OCI-LY7 (cell line): ENCODE measurements around the gene CASQ2. TPM values are rescaled to one million over a fixed set of nuclear protein-coding genes. Genes with fewer than 3 reads are reported as not detected.

ENCODE experiments used
- BruUV-seq: library from RNA; stranded (reverse); fragments of 400-500 nt; replicated peaks from 2 replicates; lab custom pipeline; 2021; lab: Mats Ljungman, UMichigan
- CTCF ChIA-PET: fragments of 300-600 bp; sonication (Branson Sonifier 250); formaldehyde crosslinking; loops from one replicate; lab custom pipeline; 2022; ENCODE audit warnings: antibody characterized with exemption; ENCODE audit not compliant: unreplicated experiment; lab: Charles Lee
- POLR2A ChIA-PET: fragments of 300-600 bp; sonication (Branson Sonifier 250); formaldehyde crosslinking; loops from one replicate; lab custom pipeline; 2022; ENCODE audit warnings: antibody characterized with exemption; lab: Charles Lee
- DNase-seq: peaks from one replicate; pipeline ENCODE4 v3.0.0-alpha.2; 2015; ENCODE audit warnings: low spot score
- H2AFZ ChIP-seq: fragments of 200-600 bp; sonication (generic), shearing (Covaris generic); 2 replicates; pipeline ENCODE4 v1.6.1; 2014; ENCODE audit warnings: mild to moderate bottlenecking, antibody characterized with exemption, low read length, moderate library complexity
- H3K27ac ChIP-seq: fragments of 200-600 bp; sonication (generic); 2 replicates; pipeline ENCODE4 v1.5.1; 2014; ENCODE audit warnings: mixed run types, low read depth, mild to moderate bottlenecking, moderate library complexity, low read length, inconsistent platforms; ENCODE audit not compliant: poor library complexity, severe bottlenecking
- H3K36me3 ChIP-seq: fragments of 200-600 bp; sonication (generic); 2 replicates; pipeline ENCODE4 v1.6.1; 2014; ENCODE audit warnings: mild to moderate bottlenecking, antibody characterized with exemption, low read length, moderate library complexity, mixed read lengths; ENCODE audit not compliant: insufficient read depth
- H3K4me1 ChIP-seq: fragments of 200-600 bp; sonication (generic); 2 replicates; pipeline ENCODE4 v1.5.1; 2014; ENCODE audit warnings: mild to moderate bottlenecking, low read length; ENCODE audit not compliant: insufficient read depth, poor library complexity, severe bottlenecking
- H3K4me2 ChIP-seq: fragments of 200-600 bp; sonication (generic); 2 replicates; pipeline ENCODE4 v1.6.1; 2014; ENCODE audit warnings: mild to moderate bottlenecking, low read length
- H3K4me3 ChIP-seq: fragments of 200-600 bp; sonication (generic); 2 replicates; pipeline ENCODE4 v1.5.1; 2014; ENCODE audit warnings: mild to moderate bottlenecking, low read depth, low read length; ENCODE audit not compliant: poor library complexity, severe bottlenecking
- H3K79me2 ChIP-seq: fragments of 200-600 bp; sonication (generic); 2 replicates; pipeline ENCODE4 v1.6.1; 2016; ENCODE audit warnings: low read depth, mild to moderate bottlenecking, low read length, moderate library complexity, mixed read lengths; ENCODE audit not compliant: insufficient read depth
- H3K9me2 ChIP-seq: fragments of 200-600 bp; sonication (generic); 2 replicates; pipeline ENCODE4 v1.6.1; 2016; ENCODE audit warnings: mild to moderate bottlenecking, low read length, mixed read lengths; ENCODE audit not compliant: insufficient read depth
- H3K9me3 ChIP-seq: fragments of 200-600 bp; sonication (generic); 2 replicates; pipeline ENCODE4 v1.6.1; 2014; ENCODE audit warnings: mild to moderate bottlenecking, mixed run types, low read length, mixed read lengths
- H4K20me1 ChIP-seq: fragments of 200-600 bp; sonication (generic); 2 replicates; pipeline ENCODE4 v1.6.1; 2014; ENCODE audit warnings: mild to moderate bottlenecking, antibody characterized with exemption, low read length, moderate library complexity, mixed read lengths; ENCODE audit not compliant: insufficient read depth
- EZH2phosphoT487 ChIP-seq: fragments of 200-600 bp; sonication (generic); IDR thresholded peaks from 2 replicates; pipeline ENCODE4 v1.6.1; 2018; ENCODE audit warnings: low read depth, borderline replicate concordance, mild to moderate bottlenecking, mixed run types, antibody characterized with exemption, low read length, moderate library complexity, mixed read lengths
- intact Hi-C: fragments of 100-400 bp; cut with micrococcal nuclease; formaldehyde crosslinking; loops from one replicate; pipeline ENCODE4 v1.10.0; 2022; ENCODE audit not compliant: unreplicated experiment
- total RNA-seq, 2 experiments: library from RNA; depleted of rRNA in 1 of 2; stranded (reverse); fragments of >200 nt in 1 of 2; shearing (Covaris generic) in 1 of 2; gene quantifications; 2 replicates each; pipeline ENCODE4 v1.2.3, GENCODE V29; 2014 to 2022
- TF ChIP-seq, protein P1 (sequence below): fragments of 200-600 bp; sonication (generic); conservative IDR thresholded peaks from 2 replicates; pipeline ENCODE4 v1.5.1; 2014; ENCODE audit warnings: mild to moderate bottlenecking, antibody characterized with exemption, low read length, moderate library complexity, mixed read lengths

The CASQ2 gene
- total RNA-seq, 2 experiments from 2014 or later, result not detected

- Histone ChIP-seq H2AFZ (no peak overlapping the region), H3K27ac (no peak overlapping the region), H3K4me1 (no peaks in the 10 kb centered on the region), H3K4me3 (no peak overlapping the region), H3K9me3 (no peaks in the 10 kb centered on the region), H4K20me1 (no peaks in the 10 kb centered on the region), H3K9me2 (no peaks in the 10 kb centered on the region), H3K79me2 (no peaks in the 10 kb centered on the region), H3K4me2 (no peak overlapping the region), H3K36me3 (no peaks in the 10 kb centered on the region)
- no peak for TF ChIP-seq EZH2phosphoT487
- DNase-seq, result no peak
- intact Hi-C loops, result no loop called here
- POLR2A ChIA-PET, result interaction anchor here (1.2 kb wide), 1 partner anchor 10 kb away, joined by 3 read pairs; no protein-coding TSS in a partner anchor
- CTCF ChIA-PET, result no interaction called here
- no TSS peak for BruUV-seq
Observed at GRCh38 chr1:115762779-115763178, 5.7 kb downstream of the CASQ2 start.

- POLR2A ChIA-PET, result interaction anchor here (0.6 kb wide), 1 partner anchor 31 kb away, joined by 3 read pairs; no protein-coding TSS in a partner anchor
- no peaks in the 10 kb centered on the region for H3K9me3 ChIP-seq
- no peak overlapping the region for H2AFZ ChIP-seq
- CTCF ChIA-PET, result no interaction called here
- DNase-seq, result no peak
- no TSS peak for BruUV-seq
- H3K36me3 ChIP-seq, result no peaks in the 10 kb centered on the region
- no peak for TF ChIP-seq EZH2phosphoT487
- TF ChIP-seq, protein P1, sequence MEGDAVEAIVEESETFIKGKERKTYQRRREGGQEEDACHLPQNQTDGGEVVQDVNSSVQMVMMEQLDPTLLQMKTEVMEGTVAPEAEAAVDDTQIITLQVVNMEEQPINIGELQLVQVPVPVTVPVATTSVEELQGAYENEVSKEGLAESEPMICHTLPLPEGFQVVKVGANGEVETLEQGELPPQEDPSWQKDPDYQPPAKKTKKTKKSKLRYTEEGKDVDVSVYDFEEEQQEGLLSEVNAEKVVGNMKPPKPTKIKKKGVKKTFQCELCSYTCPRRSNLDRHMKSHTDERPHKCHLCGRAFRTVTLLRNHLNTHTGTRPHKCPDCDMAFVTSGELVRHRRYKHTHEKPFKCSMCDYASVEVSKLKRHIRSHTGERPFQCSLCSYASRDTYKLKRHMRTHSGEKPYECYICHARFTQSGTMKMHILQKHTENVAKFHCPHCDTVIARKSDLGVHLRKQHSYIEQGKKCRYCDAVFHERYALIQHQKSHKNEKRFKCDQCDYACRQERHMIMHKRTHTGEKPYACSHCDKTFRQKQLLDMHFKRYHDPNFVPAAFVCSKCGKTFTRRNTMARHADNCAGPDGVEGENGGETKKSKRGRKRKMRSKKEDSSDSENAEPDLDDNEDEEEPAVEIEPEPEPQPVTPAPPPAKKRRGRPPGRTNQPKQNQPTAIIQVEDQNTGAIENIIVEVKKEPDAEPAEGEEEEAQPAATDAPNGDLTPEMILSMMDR, result no peak
- H3K27ac ChIP-seq, result no peak overlapping the region
- H4K20me1 ChIP-seq, result no peaks in the 10 kb centered on the region
- no peaks in the 10 kb centered on the region for H3K4me1 ChIP-seq
- intact Hi-C loops, result no loop called here
- no peak overlapping the region for H3K4me2 ChIP-seq
- H3K79me2 ChIP-seq, result no peaks in the 10 kb centered on the region
- no peaks in the 10 kb centered on the region for H3K9me2 ChIP-seq
- H3K4me3 ChIP-seq, result no peak overlapping the region
Observed at GRCh38 chr1:115761601-115762302, 6.8 kb downstream of the CASQ2 start.

DNA sequence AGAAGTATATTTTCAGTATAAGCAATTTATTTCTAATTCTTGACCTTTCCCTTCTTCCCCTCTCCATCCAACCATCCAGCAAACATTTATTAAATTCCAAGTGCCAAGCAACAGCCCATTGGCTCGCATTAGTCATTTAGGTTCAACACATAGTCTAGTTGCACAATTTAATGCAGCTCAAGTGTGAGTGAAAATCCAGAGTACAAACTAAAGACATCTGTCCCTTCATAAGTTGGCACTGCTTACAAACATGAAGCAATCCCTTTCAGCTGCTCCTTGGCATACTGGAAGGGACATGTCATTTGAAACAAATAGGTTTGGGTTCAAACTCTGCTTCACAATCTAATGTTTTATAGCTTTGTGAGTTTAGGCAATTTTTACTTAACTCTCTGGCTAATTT, 10.7 kb downstream of the CASQ2 start:
- TF ChIP-seq, protein P1, result no peak
- TF ChIP-seq EZH2phosphoT487, result no peak
- Histone ChIP-seq H3K4me1 (no peaks in the 10 kb centered on the region), H4K20me1 (no peaks in the 10 kb centered on the region), H3K9me2 (no peaks in the 10 kb centered on the region), H3K27ac (no peak overlapping the region), H2AFZ (no peak overlapping the region), H3K79me2 (no peaks in the 10 kb centered on the region), H3K9me3 (no peaks in the 10 kb centered on the region), H3K4me2 (no peak overlapping the region), H3K36me3 (no peaks in the 10 kb centered on the region), H3K4me3 (no peak overlapping the region)
- ChIA-PET CTCF (no interaction called here), POLR2A (interaction anchor here (0.6 to 1.1 kb wide), 2 partner anchors 8 to 632 kb away, joined by 3 read pairs; no protein-coding TSS in a partner anchor)
- no TSS peak for BruUV-seq
- DNase-seq, result no peak
- intact Hi-C loops, result no loop called here
